Measurements from ENCODE around the gene SERTM1.

SERTM1 gene

DNA sequence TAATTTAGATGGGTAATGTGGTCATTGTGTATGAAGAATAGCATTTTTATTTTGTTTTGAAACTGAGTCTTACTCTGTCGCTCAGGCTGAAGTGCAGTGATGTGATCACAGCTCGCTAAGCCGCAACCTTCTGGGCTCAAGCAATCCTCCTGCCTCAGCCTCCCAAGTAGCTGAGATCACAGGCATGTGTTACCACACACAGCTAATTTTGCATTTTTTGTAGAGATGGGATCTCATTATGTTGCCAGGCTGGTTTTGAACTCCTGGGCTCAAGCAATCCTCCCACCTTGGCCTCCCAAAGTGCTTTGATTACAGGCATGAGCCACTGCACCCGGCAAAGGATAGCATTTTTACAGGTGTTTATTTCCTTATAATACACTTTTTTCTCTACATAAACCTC, 36.6 kb downstream of the SERTM1 start:
- DNase-seq (ENCODE audit: low read depth in 2 of 2, low spot score in 1 of 2): no peak

DNA sequence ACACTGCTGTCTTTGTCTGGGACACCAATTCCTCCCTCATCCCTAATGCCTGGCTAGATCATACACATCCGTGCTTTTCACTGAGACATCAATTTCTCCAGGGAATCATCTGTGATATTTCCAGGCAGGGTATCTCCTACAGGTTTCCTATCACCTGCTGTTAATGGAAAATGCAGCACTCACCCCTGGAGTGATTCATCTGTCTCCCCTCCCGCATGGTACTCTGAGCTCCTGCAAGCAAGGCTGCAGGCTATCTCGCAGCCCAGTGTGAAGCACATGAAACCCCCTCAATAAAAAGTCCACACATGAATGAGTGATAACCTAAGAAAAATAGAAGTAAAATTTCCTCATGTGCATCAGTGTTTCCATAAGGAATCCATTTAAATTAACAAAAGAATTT, 38.5 kb downstream of the SERTM1 start:
- DNase-seq (ENCODE audit: low read depth in 2 of 2, low spot score in 1 of 2): no peak

DNA sequence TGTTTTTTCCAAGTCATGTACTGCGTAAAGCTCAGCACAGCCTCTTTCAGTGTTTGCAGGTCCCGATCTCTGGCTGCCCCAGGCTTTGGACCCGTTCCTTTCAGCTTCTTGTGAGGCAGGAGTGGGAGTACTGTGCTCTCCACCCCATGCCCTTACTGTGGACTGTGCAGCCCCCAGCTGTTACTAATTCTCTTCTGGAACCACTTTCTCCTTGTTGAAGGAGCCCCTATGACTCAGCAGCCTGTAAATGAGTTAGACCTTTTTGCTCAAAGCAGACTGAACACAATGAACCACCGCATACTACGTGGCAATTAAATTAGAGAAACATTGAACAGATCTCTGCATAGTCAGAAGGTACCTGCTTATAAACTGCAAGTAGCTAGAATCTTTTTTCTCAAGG, 39.0 kb downstream of the SERTM1 start:
- no peak for DNase-seq (ENCODE audit: low read depth in 2 of 2, low spot score in 1 of 2)

DNA sequence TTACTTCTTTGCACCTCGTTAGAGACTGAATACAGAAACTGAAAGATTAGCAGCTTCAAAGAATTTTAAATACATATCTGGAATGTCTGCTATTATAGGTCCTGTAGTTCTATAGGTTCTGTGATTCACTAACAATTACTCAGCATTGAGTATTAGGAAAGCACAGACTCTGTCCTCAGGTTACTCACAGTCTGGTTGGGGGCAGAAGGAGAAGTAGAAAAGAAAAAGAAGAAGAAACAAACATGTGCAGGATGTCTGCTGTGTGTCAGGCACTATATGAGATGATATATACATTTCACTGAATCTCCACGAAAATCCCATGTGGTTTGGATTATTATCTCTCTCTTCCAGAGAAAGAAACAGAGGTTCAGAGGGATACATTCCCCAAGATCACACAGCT, 40.1 kb downstream of the SERTM1 start:
- DNase-seq (ENCODE audit: low read depth in 2 of 2, low spot score in 1 of 2): no peak

DNA sequence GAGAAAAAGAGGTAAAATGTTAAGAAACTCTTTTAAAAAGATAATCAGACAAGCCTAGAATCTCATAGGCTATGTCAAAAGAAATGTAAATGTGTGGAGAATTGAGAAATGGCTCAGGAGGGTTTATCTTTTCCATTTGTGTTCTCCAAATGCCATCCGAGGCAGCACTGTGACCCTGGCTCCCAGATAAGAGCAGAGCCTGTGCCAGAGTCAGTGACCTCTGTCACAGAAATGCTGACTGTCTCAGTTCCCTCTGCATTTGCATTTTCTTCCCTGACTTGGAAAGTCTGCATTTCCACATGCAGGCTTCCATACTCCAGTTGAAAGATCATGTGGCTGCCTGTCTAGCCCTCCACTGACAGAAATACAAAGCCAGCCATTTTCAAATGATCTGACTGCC, 42.0 kb downstream of the SERTM1 start:
- DNase-seq (ENCODE audit: low read depth in 2 of 2, low spot score in 1 of 2): no peak

DNA sequence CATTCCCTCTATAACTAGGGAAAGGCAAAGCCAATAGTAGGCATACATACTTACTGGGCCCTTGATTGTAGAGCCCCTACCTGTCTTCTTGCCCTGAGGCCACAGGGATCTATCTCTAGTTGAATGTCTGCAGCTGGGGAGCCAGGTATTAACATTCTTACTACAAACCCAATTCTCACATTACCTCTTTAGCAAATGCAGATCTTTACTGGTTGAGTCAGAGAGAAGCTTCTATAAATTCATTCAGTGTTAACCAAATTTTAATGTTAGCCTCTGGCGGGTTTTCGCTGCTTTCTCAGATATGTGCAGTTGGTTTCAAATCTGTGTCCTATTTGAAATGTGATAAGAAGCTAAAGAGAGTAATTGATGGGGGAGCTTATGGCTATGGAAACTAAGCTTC, 43.2 kb downstream of the SERTM1 start:
- no peak for DNase-seq (ENCODE audit: low read depth in 2 of 2, low spot score in 1 of 2)

DNA sequence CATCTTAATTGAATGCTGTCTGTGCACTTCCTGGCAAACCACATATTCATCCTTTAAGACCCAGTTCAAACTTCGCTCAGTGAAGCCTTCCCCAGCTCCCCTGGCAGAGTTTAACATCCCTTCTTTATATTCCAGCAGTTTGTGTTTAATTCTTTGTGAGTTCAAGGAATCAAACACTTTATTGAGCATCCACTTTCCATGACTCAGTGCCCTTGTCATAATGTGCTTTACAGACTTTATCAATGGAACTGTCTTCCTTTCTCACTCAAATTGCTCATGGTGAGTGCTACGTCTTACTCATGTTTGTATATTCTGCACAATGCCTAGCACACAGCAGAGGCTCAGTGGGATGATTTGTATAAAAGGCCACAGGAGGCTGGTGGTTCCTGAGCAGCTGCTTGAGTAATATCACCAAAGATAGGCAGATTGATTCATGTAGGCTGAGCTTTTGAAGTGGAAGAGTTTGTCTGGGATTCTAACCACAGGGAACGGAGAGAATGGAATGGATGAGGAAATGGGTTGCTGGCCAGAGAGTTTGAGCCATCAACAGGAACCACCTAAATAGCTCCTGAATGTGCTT, 44.2 kb downstream of the SERTM1 start:
- DNase-seq (ENCODE audit: low read depth in 2 of 2, low spot score in 1 of 2): no peak

DNA sequence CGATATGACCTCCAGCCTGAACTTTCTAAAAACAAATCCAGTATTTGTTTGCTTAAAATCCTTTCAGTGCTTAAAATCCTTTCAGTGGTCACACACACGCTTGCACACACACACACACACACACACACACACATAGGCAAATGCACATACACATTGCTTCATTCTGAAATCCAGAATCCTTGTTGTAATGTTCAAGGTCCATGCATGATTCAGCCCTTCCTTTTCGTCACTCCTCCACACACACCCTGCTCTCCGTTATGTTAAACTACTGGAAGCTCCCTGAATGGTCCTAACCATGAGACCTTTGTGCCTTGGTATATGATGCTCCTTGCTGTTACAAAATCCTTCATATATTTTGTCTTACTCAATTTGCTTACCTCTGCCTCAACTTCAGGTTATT, 44.9 kb downstream of the SERTM1 start:
- DNase-seq (ENCODE audit: low read depth in 2 of 2, low spot score in 1 of 2): no peak

DNA sequence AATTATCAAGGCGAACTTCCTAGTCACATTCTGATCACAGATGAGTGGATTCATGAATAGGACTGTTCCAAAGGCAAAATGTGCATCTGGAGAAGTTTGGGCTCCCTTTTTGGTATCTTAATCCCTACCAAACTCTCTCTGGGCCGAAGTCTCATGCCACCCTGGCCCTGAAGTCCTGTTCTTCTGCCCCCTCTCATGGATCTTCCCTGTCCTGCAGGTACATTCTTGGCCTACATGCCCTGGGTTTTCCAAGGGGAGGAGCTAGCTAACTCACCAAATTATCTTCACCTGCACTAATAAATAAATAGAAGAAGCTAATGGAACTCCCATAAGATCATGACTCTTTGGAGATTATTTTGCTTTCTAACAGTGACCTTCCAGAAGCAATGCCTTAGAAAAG, 50.3 kb downstream of the SERTM1 start:
- no peak for DNase-seq (ENCODE audit: low read depth in 2 of 2, low spot score in 1 of 2)

DNA sequence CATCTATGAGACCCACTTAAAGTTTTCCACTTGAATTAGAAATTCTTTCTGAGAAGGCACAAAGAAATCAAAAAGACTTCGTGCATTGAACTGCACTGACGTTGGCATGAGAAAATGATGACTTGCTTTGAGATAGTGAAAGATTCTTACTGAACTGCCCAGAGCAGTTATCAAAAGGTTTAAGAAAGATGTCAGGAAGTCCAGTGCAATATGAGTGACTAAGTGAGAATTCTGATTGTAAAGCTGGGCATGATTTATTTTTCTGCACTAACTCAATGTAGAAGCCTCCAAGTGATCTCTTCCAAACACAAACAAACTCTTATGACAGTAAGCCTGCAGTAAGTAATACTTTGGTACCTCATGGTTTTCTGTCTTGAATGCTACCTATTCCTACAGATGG, 52.1 kb downstream of the SERTM1 start:
- DNase-seq (ENCODE audit: low read depth in 2 of 2, low spot score in 1 of 2): no peak

DNA sequence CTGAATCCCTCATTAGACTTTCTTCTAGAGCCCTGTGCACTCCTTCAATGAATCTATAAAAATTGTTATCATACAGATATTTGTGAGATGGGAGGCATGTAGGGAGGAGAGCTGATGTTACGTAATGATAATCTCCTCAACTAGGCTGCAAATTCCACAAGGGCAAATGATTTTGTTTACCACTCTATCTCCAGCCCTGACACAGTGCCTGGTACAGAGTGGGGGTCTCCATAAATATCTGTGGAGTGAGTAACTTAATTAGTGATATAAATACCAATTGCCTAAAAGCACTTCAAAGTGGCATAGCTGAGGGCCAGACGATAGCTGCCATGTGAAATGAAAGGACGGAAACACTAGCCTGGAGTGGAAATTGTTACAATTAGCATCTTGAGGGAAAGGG, 54.2 kb downstream of the SERTM1 start:
- no peak for DNase-seq (ENCODE audit: low read depth in 2 of 2, low spot score in 1 of 2)

DNA sequence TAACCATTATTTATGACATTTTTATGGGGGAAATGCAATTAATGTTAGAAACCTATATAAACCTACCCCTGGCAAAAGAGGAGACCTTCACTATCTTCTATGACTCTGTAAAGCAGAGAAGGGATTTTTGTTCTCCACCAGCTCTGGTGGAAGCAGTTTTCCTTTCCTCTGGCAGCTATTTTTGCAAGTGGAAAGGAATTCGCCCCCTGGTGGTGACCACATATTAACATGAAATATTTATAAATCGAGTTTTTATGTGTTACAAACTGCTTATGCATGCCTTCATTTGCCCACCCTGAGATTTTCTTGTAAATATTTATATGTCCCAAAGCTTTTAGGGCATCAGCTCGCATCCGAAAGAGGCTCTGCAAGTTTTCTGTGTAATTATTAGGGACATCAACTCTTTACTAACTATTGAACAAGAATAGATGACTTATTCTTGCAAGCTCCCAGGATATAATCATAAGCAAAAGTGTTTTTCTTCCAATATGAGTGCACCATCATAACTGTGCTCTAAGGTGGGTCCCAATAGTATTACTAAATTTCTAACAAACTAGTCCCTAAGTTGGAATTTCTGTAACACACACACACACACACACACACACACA, 62.4 kb downstream of the SERTM1 start:
- no peak for DNase-seq (ENCODE audit: low read depth in 2 of 2, low spot score in 1 of 2)

DNA sequence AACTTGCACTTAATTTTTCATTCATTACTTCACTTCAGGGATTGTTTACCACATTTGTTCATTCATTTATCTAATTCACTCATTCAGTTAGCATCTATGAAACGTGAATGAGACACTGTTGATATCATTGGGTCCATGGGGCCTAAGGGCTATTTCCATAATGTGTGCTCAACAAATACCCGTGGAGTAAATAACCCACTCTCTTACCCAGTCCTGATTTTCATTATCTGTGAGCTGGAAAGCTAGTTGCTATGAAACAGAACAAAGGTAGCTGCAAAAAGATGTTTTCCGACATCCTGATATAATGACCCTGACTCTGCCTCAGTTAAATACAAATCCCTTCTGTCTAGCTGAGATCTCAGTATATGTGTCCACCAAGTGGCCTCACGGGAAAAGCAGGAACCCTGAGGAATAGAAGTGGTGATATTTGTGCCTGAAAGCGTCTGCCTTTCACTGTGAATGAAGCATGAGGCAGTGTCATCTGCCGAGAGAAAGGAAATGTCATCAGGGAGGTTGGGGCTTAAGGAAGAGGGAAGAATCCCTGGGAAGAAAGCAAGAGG, 63.8 kb downstream of the SERTM1 start:
- no peak for DNase-seq (ENCODE audit: low read depth in 2 of 2, low spot score in 1 of 2)

DNA sequence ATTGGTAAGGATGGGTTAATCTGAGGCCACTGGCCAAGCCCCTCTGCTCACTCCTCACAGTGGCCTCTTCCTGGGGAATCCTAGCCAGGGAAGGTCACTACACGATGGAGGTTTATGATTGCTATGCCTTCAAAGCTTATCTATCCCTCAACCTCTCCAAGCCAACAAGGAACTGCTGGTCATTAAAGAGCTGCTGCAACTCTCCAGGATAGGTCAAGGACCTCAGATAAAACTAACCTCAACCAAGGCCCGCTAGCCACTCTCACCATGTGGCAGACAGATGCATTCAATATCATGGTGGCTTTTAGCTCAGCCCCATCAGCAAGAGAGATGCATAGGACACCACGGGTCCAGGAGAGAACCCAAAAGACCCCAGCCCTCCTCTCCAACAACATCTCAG, 71.6 kb downstream of the SERTM1 start:
- DNase-seq (ENCODE audit: low read depth in 2 of 2, low spot score in 1 of 2): no peak

DNA sequence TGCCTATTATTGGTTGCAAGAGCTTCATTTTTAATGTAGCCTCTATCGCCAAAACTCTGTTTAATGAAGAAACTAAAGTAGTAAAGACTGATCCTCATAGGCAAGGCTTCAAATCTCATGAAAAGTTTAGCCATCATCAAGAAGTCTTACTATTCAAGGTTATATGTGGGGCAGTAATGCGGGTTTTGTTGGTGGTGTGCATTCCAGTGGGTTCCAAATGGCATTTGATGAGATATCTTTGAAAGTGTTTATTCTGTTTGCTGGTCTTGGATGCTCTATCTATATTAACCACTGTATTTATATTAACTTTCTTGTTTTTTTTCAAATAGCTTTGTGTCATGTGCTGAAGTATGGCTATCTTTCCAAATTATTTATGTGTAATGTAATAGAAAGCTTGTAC, 72.2 kb downstream of the SERTM1 start:
- DNase-seq (ENCODE audit: low read depth in 2 of 2, low spot score in 1 of 2): no peak

Measured in stimulated activated CD8-positive, alpha-beta memory T cell treated with anti-CD3 and anti-CD28 coated beads, Interleukin-4, amount 100 ng/mL, for 1 hour (primary cell).